Epithelial cell of proximal tubule (primary cell): Measurements from ENCODE around the gene PDE4D. TPM values are rescaled to one million over a fixed set of nuclear protein-coding genes. Genes with fewer than 3 reads are reported as not detected.

ENCODE experiments used
- DNase-seq: peaks from one replicate; pipeline ENCODE4 v3.0.0-alpha.2; 2011; ENCODE audit warnings: low read depth
- H3K4me3 ChIP-seq: 2 replicates; pipeline ENCODE4 v1.5.1; 2011; ENCODE audit warnings: low read depth, mild to moderate bottlenecking, low read length
- CTCF ChIP-seq: conservative IDR thresholded peaks from 2 replicates; pipeline ENCODE4 v1.5.1; 2012; ENCODE audit warnings: low read depth, mild to moderate bottlenecking, low read length
- total RNA-seq: library from RNA; depleted of rRNA; stranded (reverse); fragments of >200 nt; gene quantifications from 2 replicates; pipeline ENCODE4 v1.2.3, GENCODE V29; 2015

Gene PDE4D
- total RNA-seq, 1 donor from 2014 or later: 18.4 TPM

GRCh38 chr5:59208474-59208873 lies 685.1 kb downstream of the PDE4D start:
- TF ChIP-seq CTCF: no peak
- DNase-seq: no peak
- H3K4me3 ChIP-seq: no peak overlapping the region

- no peak overlapping the region for H3K4me3 ChIP-seq
- no peak for TF ChIP-seq CTCF
- DNase-seq: no peak
Observed at GRCh38 chr5:59207401-59207800, 686.1 kb downstream of the PDE4D start.

- no peak for TF ChIP-seq CTCF
- no peak overlapping the region for H3K4me3 ChIP-seq
- no peak for DNase-seq
Observed at GRCh38 chr5:59206132-59206581, 687.4 kb downstream of the PDE4D start.

- TF ChIP-seq CTCF: no peak
- no peak overlapping the region for H3K4me3 ChIP-seq
- DNase-seq: no peak
Observed at GRCh38 chr5:59204114-59204897, 689.2 kb downstream of the PDE4D start.

- no peak for TF ChIP-seq CTCF
- no peak overlapping the region for H3K4me3 ChIP-seq
- no peak for DNase-seq
Observed at GRCh38 chr5:59199868-59200267, 693.7 kb downstream of the PDE4D start.

GRCh38 chr5:59198832-59199231 lies 694.7 kb downstream of the PDE4D start:
- H3K4me3 ChIP-seq: no peak overlapping the region
- no peak for TF ChIP-seq CTCF
- no peak for DNase-seq

GRCh38 chr5:59198365-59198764 lies 695.2 kb downstream of the PDE4D start:
- TF ChIP-seq CTCF: no peak
- DNase-seq: no peak
- no peak overlapping the region for H3K4me3 ChIP-seq
